ENCODE results near the gene ZNF324. TPM values are rescaled to one million over a fixed set of nuclear protein-coding genes. Genes with fewer than 3 reads are reported as not detected.

Gene ZNF324
- total and polyA plus RNA-seq, 9 of the 15 experiments (the other 6 are each of a cell fraction or from before 2014, with no cell fraction given): 0.92 to 16.4 (median 5.3) TPM

GRCh38 chr19:58466089-58466759 is 656 bp upstream of the ZNF324 start (continued):
- no peak for TF ChIP-seq SAP30 (IDR thresholded peaks at IDR 0.05; ENCODE audit: borderline replicate concordance, insufficient read depth, low read depth, low read length, poor library complexity, severe bottlenecking)
- TF ChIP-seq, protein P1, sequence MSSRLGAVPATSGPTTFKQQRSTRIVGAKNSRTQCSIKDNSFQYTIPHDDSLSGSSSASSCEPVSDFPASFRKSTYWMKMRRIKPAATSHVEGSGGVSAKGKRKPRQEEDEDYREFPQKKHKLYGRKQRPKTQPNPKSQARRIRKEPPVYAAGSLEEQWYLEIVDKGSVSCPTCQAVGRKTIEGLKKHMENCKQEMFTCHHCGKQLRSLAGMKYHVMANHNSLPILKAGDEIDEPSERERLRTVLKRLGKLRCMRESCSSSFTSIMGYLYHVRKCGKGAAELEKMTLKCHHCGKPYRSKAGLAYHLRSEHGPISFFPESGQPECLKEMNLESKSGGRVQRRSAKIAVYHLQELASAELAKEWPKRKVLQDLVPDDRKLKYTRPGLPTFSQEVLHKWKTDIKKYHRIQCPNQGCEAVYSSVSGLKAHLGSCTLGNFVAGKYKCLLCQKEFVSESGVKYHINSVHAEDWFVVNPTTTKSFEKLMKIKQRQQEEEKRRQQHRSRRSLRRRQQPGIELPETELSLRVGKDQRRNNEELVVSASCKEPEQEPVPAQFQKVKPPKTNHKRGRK (tag; IDR thresholded peaks at IDR 0.05): 0 out of 2 replicates have a peak, but pooled peaks have one; percentile 13
- TF ChIP-seq ZNF764 (CRISPR knock-in tag; IDR thresholded peaks at IDR 0.05; ENCODE audit: low read depth): no peak
- TF ChIP-seq ZNF232 (CRISPR knock-in tag; IDR thresholded peaks at IDR 0.05): no peak
- no peak for TF ChIP-seq MYBL2 (IDR thresholded peaks at IDR 0.05; ENCODE audit: low read depth)
- no peak for TF ChIP-seq MYBL2 (CRISPR knock-in tag; IDR thresholded peaks at IDR 0.05; ENCODE audit: borderline replicate concordance)
- TF ChIP-seq ZBTB17 (CRISPR knock-in tag; IDR thresholded peaks at IDR 0.05): no peak
- TF ChIP-seq, protein P2, sequence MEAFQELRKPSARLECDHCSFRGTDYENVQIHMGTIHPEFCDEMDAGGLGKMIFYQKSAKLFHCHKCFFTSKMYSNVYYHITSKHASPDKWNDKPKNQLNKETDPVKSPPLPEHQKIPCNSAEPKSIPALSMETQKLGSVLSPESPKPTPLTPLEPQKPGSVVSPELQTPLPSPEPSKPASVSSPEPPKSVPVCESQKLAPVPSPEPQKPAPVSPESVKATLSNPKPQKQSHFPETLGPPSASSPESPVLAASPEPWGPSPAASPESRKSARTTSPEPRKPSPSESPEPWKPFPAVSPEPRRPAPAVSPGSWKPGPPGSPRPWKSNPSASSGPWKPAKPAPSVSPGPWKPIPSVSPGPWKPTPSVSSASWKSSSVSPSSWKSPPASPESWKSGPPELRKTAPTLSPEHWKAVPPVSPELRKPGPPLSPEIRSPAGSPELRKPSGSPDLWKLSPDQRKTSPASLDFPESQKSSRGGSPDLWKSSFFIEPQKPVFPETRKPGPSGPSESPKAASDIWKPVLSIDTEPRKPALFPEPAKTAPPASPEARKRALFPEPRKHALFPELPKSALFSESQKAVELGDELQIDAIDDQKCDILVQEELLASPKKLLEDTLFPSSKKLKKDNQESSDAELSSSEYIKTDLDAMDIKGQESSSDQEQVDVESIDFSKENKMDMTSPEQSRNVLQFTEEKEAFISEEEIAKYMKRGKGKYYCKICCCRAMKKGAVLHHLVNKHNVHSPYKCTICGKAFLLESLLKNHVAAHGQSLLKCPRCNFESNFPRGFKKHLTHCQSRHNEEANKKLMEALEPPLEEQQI (IDR thresholded peaks at IDR 0.05): no peak
- no peak for TF ChIP-seq ZC3H11A (IDR thresholded peaks at IDR 0.05; ENCODE audit: low read depth, low read length)
- TF ChIP-seq NKRF (IDR thresholded peaks at IDR 0.05; ENCODE audit: borderline replicate concordance): no peak
- no peak for TF ChIP-seq NFRKB (IDR thresholded peaks at IDR 0.05; ENCODE audit: low read depth)
- no peak for TF ChIP-seq HDAC3 (IDR thresholded peaks at IDR 0.05; ENCODE audit: borderline replicate concordance, partially characterized antibody)
- no peak for TF ChIP-seq SAFB2 (IDR thresholded peaks at IDR 0.05; ENCODE audit: borderline replicate concordance, low read depth, low read length, severe bottlenecking)
- no peak for TF ChIP-seq ZHX1 (conservative IDR thresholded peaks at IDR 0.05; ENCODE audit: low read length)
- peak; percentile 37 for TF ChIP-seq ZFP36 (IDR thresholded peaks at IDR 0.05; ENCODE audit: low read depth, low read length, partially characterized antibody)
- TF ChIP-seq E2F3 (CRISPR knock-in tag; IDR thresholded peaks at IDR 0.05): no peak
- no peak for TF ChIP-seq MTA3 (IDR thresholded peaks at IDR 0.05; ENCODE audit: borderline replicate concordance)
- peak in 1 of 2 experiments; percentile 22; a peak in 1 of 4 replicates for TF ChIP-seq KDM1A (IDR thresholded peaks at IDR 0.05)
- TF ChIP-seq HEY1 (CRISPR knock-in tag; IDR thresholded peaks at IDR 0.05; ENCODE audit: borderline replicate concordance): no peak

Data from K562 (cell line).